Measurements from ENCODE around the gene SEC14L5. TPM values are rescaled to one million over a fixed set of nuclear protein-coding genes. Genes with fewer than 3 reads are reported as not detected.
A peak's percentile ranks its signal among the peaks of the same experiment; 100 is the strongest.

SEC14L5 gene
- total and polyA plus RNA-seq, 8 donors, result 0.15 to 30.3 (median 0.38) TPM; not detected in 2

DNA sequence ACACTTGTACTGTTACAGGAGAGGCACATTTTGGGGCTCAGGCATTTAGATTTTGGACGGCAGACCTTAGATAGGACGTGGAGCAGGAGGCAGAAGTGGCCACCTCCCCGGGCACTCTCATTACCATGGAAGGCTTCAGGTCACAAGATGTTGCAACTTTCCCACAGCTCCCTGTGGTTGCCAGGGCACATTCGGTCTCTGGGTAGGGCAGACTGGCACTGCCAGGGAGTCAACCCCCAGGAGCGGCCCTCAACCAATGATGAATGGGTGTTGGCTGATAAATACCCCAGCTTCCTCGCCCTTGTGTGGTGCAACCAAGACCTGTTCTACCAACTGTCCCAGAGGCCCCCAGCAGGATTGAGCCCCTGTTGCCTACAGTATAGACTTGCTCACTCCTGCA lies 64.4 kb downstream of the SEC14L5 start:
- WGBS, 5 donors, result 67 to 82% (median 68%) methylated on average over 5 to 6 of the region's 6 CpGs
- intact Hi-C loops (cut with DNase I; ENCODE audit: low total_unique reads), result no loop called here

GRCh38 chr16:5024632-5025031 lies 66.5 kb downstream of the SEC14L5 start:
- Histone ChIP-seq H3K27me3 (peaks cover 0 to 17% (median 0%) of the 10 kb centered on the region in 3 donors), H3K9me3 (no peaks in the 10 kb centered on the region), H3K4me1 (peaks cover 11 to 21% (median 14%) of the 10 kb centered on the region in 4 donors), H3K36me3 (peaks cover 18 to 37% (median 33%) of the 10 kb centered on the region in 4 donors), H3K27ac (peak overlapping the region; percentile 48 to 61 (median 50)), H3K4me3 (no peak overlapping the region)
- no peak for TF ChIP-seq EP300 (IDR thresholded peaks at IDR 0.05)
- TF ChIP-seq POLR2A (IDR thresholded peaks at IDR 0.05), result no peak
- TF ChIP-seq, protein P1, sequence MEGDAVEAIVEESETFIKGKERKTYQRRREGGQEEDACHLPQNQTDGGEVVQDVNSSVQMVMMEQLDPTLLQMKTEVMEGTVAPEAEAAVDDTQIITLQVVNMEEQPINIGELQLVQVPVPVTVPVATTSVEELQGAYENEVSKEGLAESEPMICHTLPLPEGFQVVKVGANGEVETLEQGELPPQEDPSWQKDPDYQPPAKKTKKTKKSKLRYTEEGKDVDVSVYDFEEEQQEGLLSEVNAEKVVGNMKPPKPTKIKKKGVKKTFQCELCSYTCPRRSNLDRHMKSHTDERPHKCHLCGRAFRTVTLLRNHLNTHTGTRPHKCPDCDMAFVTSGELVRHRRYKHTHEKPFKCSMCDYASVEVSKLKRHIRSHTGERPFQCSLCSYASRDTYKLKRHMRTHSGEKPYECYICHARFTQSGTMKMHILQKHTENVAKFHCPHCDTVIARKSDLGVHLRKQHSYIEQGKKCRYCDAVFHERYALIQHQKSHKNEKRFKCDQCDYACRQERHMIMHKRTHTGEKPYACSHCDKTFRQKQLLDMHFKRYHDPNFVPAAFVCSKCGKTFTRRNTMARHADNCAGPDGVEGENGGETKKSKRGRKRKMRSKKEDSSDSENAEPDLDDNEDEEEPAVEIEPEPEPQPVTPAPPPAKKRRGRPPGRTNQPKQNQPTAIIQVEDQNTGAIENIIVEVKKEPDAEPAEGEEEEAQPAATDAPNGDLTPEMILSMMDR (IDR thresholded peaks at IDR 0.05), result peak in 3 of 7 experiments; percentile 16 to 58 (median 40)
- TF ChIP-seq POLR2AphosphoS5 (IDR thresholded peaks at IDR 0.05), result peak in 1 of 3 donors; percentile 82
- WGBS, 5 donors, result 18 to 55% (median 39%) methylated on average over 4 of the region's 4 CpGs
- intact Hi-C loops (cut with DNase I; ENCODE audit: low total_unique reads), result no loop called here
- DNase-seq, result peak; percentile 73 to 86

More for the DNA sequence above, 64.4 kb downstream of the SEC14L5 start:
- Histone ChIP-seq H3K36me3 (peaks cover 7 to 16% (median 12%) of the 10 kb centered on the region in 4 donors), H3K27me3 (peaks cover 0 to 17% (median 0%) of the 10 kb centered on the region in 3 donors), H3K4me1 (peaks cover 11 to 21% (median 14%) of the 10 kb centered on the region in 4 donors), H3K27ac (no peak overlapping the region), H3K4me3 (no peak overlapping the region), H3K9me3 (no peaks in the 10 kb centered on the region)
- DNase-seq, result no peak
- TF ChIP-seq, protein P1 (IDR thresholded peaks at IDR 0.05), result no peak
- no peak for TF ChIP-seq POLR2AphosphoS5 (IDR thresholded peaks at IDR 0.05)
- TF ChIP-seq POLR2A (IDR thresholded peaks at IDR 0.05), result no peak
- no peak for TF ChIP-seq EP300 (IDR thresholded peaks at IDR 0.05)

DNA sequence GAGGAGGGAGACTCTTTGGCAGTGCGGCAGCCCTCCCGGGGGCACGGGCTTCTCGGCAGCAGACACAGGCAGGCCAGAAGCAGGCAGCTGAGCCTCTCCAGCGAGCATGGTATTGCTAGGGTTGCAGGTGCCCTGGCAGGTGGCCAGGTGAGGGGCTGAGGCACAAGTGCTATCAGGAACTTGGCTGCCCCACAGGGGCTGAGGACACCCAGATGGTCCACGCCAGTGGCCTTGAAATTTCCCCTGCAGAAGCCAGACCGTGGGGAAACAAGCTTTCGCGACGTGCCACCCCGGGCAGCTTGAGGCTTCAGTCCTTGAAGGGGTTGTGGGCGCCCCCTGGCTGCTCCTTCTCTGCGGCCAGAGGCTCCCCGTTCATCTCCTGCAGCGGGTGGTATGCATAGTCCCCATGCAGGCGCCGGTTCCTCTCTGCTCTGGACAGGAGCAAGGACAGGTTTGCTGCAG lies 67.1 kb downstream of the SEC14L5 start:
- peaks cover 0 to 17% (median 0%) of the 10 kb centered on the region in 3 donors for H3K27me3 ChIP-seq
- peak overlapping the region in 4 of 5 donors; percentile 4 to 61 (median 46) for H3K27ac ChIP-seq
- H3K36me3 ChIP-seq, result peaks cover 18 to 43% (median 38%) of the 10 kb centered on the region in 4 donors
- WGBS, 5 donors, result 28 to 40% (median 33%) methylated on average over 6 to 17 of the region's 17 CpGs
- TF ChIP-seq POLR2AphosphoS5 (IDR thresholded peaks at IDR 0.05), result no peak
- TF ChIP-seq, protein P1 (IDR thresholded peaks at IDR 0.05), result peak in 1 of 7 experiments; percentile 27
- no peaks in the 10 kb centered on the region for H3K9me3 ChIP-seq
- peaks cover 11 to 21% (median 14%) of the 10 kb centered on the region in 4 donors for H3K4me1 ChIP-seq
- peak; percentile 49 to 75 for DNase-seq
- peak overlapping the region in 1 of 4 donors; percentile 9 for H3K4me3 ChIP-seq
- intact Hi-C loops (cut with DNase I; ENCODE audit: low total_unique reads), result no loop called here

GRCh38 chr16:5026664-5027063 lies 68.5 kb downstream of the SEC14L5 start:
- TF ChIP-seq, protein P1 (IDR thresholded peaks at IDR 0.05), result no peak
- no peak for TF ChIP-seq POLR2A (IDR thresholded peaks at IDR 0.05)
- TF ChIP-seq POLR2AphosphoS5 (IDR thresholded peaks at IDR 0.05), result no peak
- TF ChIP-seq EP300 (IDR thresholded peaks at IDR 0.05), result no peak
- peaks cover 0 to 7% (median 0%) of the 10 kb centered on the region in 3 donors for H3K27me3 ChIP-seq
- H3K27ac ChIP-seq, result no peak overlapping the region
- H3K36me3 ChIP-seq, result peaks cover 18 to 53% (median 49%) of the 10 kb centered on the region in 4 donors
- 87 to 95% (median 92%) methylated on average over 8 of the region's 8 CpGs for WGBS, 5 donors
- DNase-seq, result no peak
- no peaks in the 10 kb centered on the region for H3K9me3 ChIP-seq
- H3K4me1 ChIP-seq, result peaks cover 11 to 24% (median 14%) of the 10 kb centered on the region in 4 donors
- intact Hi-C loops (cut with DNase I; ENCODE audit: low total_unique reads), result no loop called here
- no peak overlapping the region for H3K4me3 ChIP-seq
